ENCODE measurements around the gene TUBB4B.

Gene TUBB4B

GRCh38 chr9:137272241-137273094, 31.4 kb downstream of the TUBB4B start:
- Histone ChIP-seq H3K4me3 (ENCODE audit: low read depth, low read length, poor library complexity, severe bottlenecking) (no peak overlapping the region), H2AFZ (ENCODE audit: low read length) (no peak overlapping the region), H3K79me2 (ENCODE audit: insufficient read depth, low read length) (no peaks in the 10 kb centered on the region), H4K20me1 (ENCODE audit: insufficient read depth, low read length) (no peaks in the 10 kb centered on the region), H3K9me2 (ENCODE audit: low read depth, low read length) (no peaks in the 10 kb centered on the region), H3K27ac (ENCODE audit: low read depth, low read length, poor library complexity, severe bottlenecking) (no peak overlapping the region), H3K9ac (ENCODE audit: low read length) (no peak overlapping the region), H3F3A (ENCODE audit: insufficient read depth, low read length) (no peaks in the 10 kb centered on the region), H3K4me1 (ENCODE audit: insufficient read depth, low read length, severe bottlenecking) (peaks cover 75% of the 10 kb centered on the region), H3K27me3 (ENCODE audit: insufficient read depth, low read length) (no peaks in the 10 kb centered on the region), H3K36me3 (ENCODE audit: insufficient read depth, low read length) (peaks cover 39% of the 10 kb centered on the region), H3K4me2 (ENCODE audit: low read length) (no peak overlapping the region), H3K9me3 (ENCODE audit: low read length) (no peaks in the 10 kb centered on the region)
- TF ChIP-seq CTCF (IDR thresholded peaks at IDR 0.05; ENCODE audit: low read length), result no peak
- TF ChIP-seq EZH2 (IDR thresholded peaks at IDR 0.05; ENCODE audit: borderline replicate concordance, low read length), result no peak

- H3K9me2 ChIP-seq (ENCODE audit: low read depth, low read length), result no peaks in the 10 kb centered on the region
- TF ChIP-seq CTCF (IDR thresholded peaks at IDR 0.05; ENCODE audit: low read length) (no peak), EZH2 (IDR thresholded peaks at IDR 0.05; ENCODE audit: borderline replicate concordance, low read length) (no peak)
- H3K9ac ChIP-seq (ENCODE audit: low read length), result no peak overlapping the region
- H4K20me1 ChIP-seq (ENCODE audit: insufficient read depth, low read length), result no peaks in the 10 kb centered on the region
- H3K4me3 ChIP-seq (ENCODE audit: low read depth, low read length, poor library complexity, severe bottlenecking), result no peak overlapping the region
- no peaks in the 10 kb centered on the region for H3F3A ChIP-seq (ENCODE audit: insufficient read depth, low read length)
- H3K36me3 ChIP-seq (ENCODE audit: insufficient read depth, low read length), result peaks cover 34% of the 10 kb centered on the region
- H3K4me2 ChIP-seq (ENCODE audit: low read length), result no peak overlapping the region
- no peaks in the 10 kb centered on the region for H3K9me3 ChIP-seq (ENCODE audit: low read length)
- H3K4me1 ChIP-seq (ENCODE audit: insufficient read depth, low read length, severe bottlenecking), result peaks cover 75% of the 10 kb centered on the region
- no peaks in the 10 kb centered on the region for H3K79me2 ChIP-seq (ENCODE audit: insufficient read depth, low read length)
- H3K27me3 ChIP-seq (ENCODE audit: insufficient read depth, low read length), result no peaks in the 10 kb centered on the region
- H2AFZ ChIP-seq (ENCODE audit: low read length), result no peak overlapping the region
- H3K27ac ChIP-seq (ENCODE audit: low read depth, low read length, poor library complexity, severe bottlenecking), result no peak overlapping the region
Observed at GRCh38 chr9:137273095-137273490, 32.0 kb downstream of the TUBB4B start.

- no peaks in the 10 kb centered on the region for H3K9me3 ChIP-seq (ENCODE audit: low read length)
- H3K4me1 ChIP-seq (ENCODE audit: insufficient read depth, low read length, severe bottlenecking), result peaks cover 72% of the 10 kb centered on the region
- no peaks in the 10 kb centered on the region for H3K9me2 ChIP-seq (ENCODE audit: low read depth, low read length)
- H3K4me2 ChIP-seq (ENCODE audit: low read length), result peak overlapping the region; percentile 16; the same call in 1 of the 2 replicates
- H3F3A ChIP-seq (ENCODE audit: insufficient read depth, low read length), result no peaks in the 10 kb centered on the region
- no peaks in the 10 kb centered on the region for H4K20me1 ChIP-seq (ENCODE audit: insufficient read depth, low read length)
- H3K27ac ChIP-seq (ENCODE audit: low read depth, low read length, poor library complexity, severe bottlenecking), result peak overlapping the region; percentile 83
- no peak for TF ChIP-seq CTCF (IDR thresholded peaks at IDR 0.05; ENCODE audit: low read length)
- no peak for TF ChIP-seq EZH2 (IDR thresholded peaks at IDR 0.05; ENCODE audit: borderline replicate concordance, low read length)
- peaks cover 30% of the 10 kb centered on the region for H3K36me3 ChIP-seq (ENCODE audit: insufficient read depth, low read length)
- H3K9ac ChIP-seq (ENCODE audit: low read length), result peak overlapping the region; percentile 12; the same call in 1 of the 2 replicates
- H3K79me2 ChIP-seq (ENCODE audit: insufficient read depth, low read length), result no peaks in the 10 kb centered on the region
- H3K4me3 ChIP-seq (ENCODE audit: low read depth, low read length, poor library complexity, severe bottlenecking), result no peak overlapping the region
- H2AFZ ChIP-seq (ENCODE audit: low read length), result no peak overlapping the region
- H3K27me3 ChIP-seq (ENCODE audit: insufficient read depth, low read length), result no peaks in the 10 kb centered on the region
Observed at GRCh38 chr9:137273611-137274320, 32.7 kb downstream of the TUBB4B start.
